Inflammatory macrophage (primary cell): ENCODE measurements around the gene KCNMA1.

Experiments used
- DNase-seq, 2 donors: peaks; one replicate each; pipeline ENCODE4 v3.0.0-alpha.2; 2020 to 2022

Gene KCNMA1

GRCh38 chr10:77442699-77443189 is 194.9 kb downstream of the KCNMA1 start:
- no peak for DNase-seq

- no peak for DNase-seq
Observed at GRCh38 chr10:77441353-77442166, 196.0 kb downstream of the KCNMA1 start.

GRCh38 chr10:77436257-77436975 is 201.2 kb downstream of the KCNMA1 start:
- no peak for DNase-seq

- DNase-seq: no peak
Observed at GRCh38 chr10:77433546-77433945, 204.1 kb downstream of the KCNMA1 start.

GRCh38 chr10:77431980-77432797 is 205.4 kb downstream of the KCNMA1 start:
- no peak for DNase-seq

GRCh38 chr10:77431209-77431611 is 206.4 kb downstream of the KCNMA1 start:
- DNase-seq: no peak

GRCh38 chr10:77430530-77430929 is 207.1 kb downstream of the KCNMA1 start:
- no peak for DNase-seq

- DNase-seq: peak; percentile 39 to 42
Observed at GRCh38 chr10:77428691-77429395, 208.8 kb downstream of the KCNMA1 start.

- DNase-seq: no peak
Observed at GRCh38 chr10:77424257-77424656, 213.4 kb downstream of the KCNMA1 start.

GRCh38 chr10:77422491-77423338 is 214.9 kb downstream of the KCNMA1 start:
- DNase-seq: no peak

GRCh38 chr10:77421591-77421990 is 216.0 kb downstream of the KCNMA1 start:
- DNase-seq: no peak

- DNase-seq: no peak
Observed at GRCh38 chr10:77420947-77421523, 216.6 kb downstream of the KCNMA1 start.

GRCh38 chr10:77419979-77420378 is 217.6 kb downstream of the KCNMA1 start:
- DNase-seq: no peak

GRCh38 chr10:77419056-77419455 is 218.6 kb downstream of the KCNMA1 start:
- no peak for DNase-seq

- DNase-seq: no peak
Observed at GRCh38 chr10:77417806-77418640, 219.6 kb downstream of the KCNMA1 start.

- no peak for DNase-seq
Observed at GRCh38 chr10:77417359-77417758, 220.2 kb downstream of the KCNMA1 start.

- DNase-seq: no peak
Observed at GRCh38 chr10:77416311-77417135, 221.1 kb downstream of the KCNMA1 start.

GRCh38 chr10:77415313-77415960 is 222.2 kb downstream of the KCNMA1 start:
- DNase-seq: no peak
